ENCODE measurements around the gene UBE2G2. TPM values are rescaled to one million over a fixed set of nuclear protein-coding genes. Genes with fewer than 3 reads are reported as not detected.

The UBE2G2 gene
- total RNA-seq, 1 experiment from 2014 or later = 117 TPM

- H3K4me3 Mint-ChIP-seq = no peak overlapping the region
- no peak for DNase-seq (ENCODE audit: low spot score)
- CTCF ChIA-PET = no interaction called here
Observed at GRCh38 chr21:44842087-44842486, 40.5 kb upstream of the UBE2G2 start.

GRCh38 chr21:44840771-44841170 is 39.2 kb upstream of the UBE2G2 start:
- ChIA-PET POLR2A (no interaction called here), CTCF (no interaction called here)

More at GRCh38 chr21:44842087-44842486, 40.5 kb upstream of the UBE2G2 start:
- Mint-ChIP-seq H3K36me3 (no peaks in the 10 kb centered on the region), H3K27me3 (ENCODE audit: low read depth) (no peaks in the 10 kb centered on the region), H3K4me1 (peaks cover 13% of the 10 kb centered on the region), H3K9me3 (no peaks in the 10 kb centered on the region), H3K27ac (no peak overlapping the region)
- POLR2A ChIA-PET = no interaction called here
- no peak for ATAC-seq
- TF ChIP-seq ZNF671 (CRISPR knock-in tag; IDR thresholded peaks at IDR 0.05) (no peak), ATF3 (CRISPR knock-in tag; conservative IDR thresholded peaks at IDR 0.05) (no peak), SP1 (CRISPR knock-in tag; conservative IDR thresholded peaks at IDR 0.05) (no peak), NR1H2 (CRISPR knock-in tag; IDR thresholded peaks at IDR 0.05) (no peak), SMAD3 (CRISPR knock-in tag; IDR thresholded peaks at IDR 0.05; ENCODE audit: borderline replicate concordance) (no peak), ATF6 (CRISPR knock-in tag; IDR thresholded peaks at IDR 0.05) (no peak), CREB1 (CRISPR knock-in tag; IDR thresholded peaks at IDR 0.05) (no peak), FOXP1 (CRISPR knock-in tag; IDR thresholded peaks at IDR 0.05; ENCODE audit: borderline replicate concordance) (no peak)

More at GRCh38 chr21:44840771-44841170, 39.2 kb upstream of the UBE2G2 start:
- no peaks in the 10 kb centered on the region for H3K36me3 Mint-ChIP-seq
- H3K9me3 Mint-ChIP-seq = no peaks in the 10 kb centered on the region
- H3K4me1 Mint-ChIP-seq = peaks cover 6% of the 10 kb centered on the region
- DNase-seq (ENCODE audit: low spot score) (no peak), ATAC-seq (no peak)
- no peaks in the 10 kb centered on the region for H3K27me3 Mint-ChIP-seq (ENCODE audit: low read depth)
- TF ChIP-seq NR3C1 (CRISPR knock-in tag; conservative IDR thresholded peaks at IDR 0.05; ENCODE audit: low read depth) (no peak), FOXK1 (CRISPR knock-in tag; IDR thresholded peaks at IDR 0.05) (no peak), JUN (CRISPR knock-in tag; IDR thresholded peaks at IDR 0.05) (no peak), E2F4 (CRISPR knock-in tag; IDR thresholded peaks at IDR 0.05; ENCODE audit: borderline replicate concordance, low read depth) (no peak), ETV6 (CRISPR knock-in tag; IDR thresholded peaks at IDR 0.05) (no peak), ZNF263 (CRISPR knock-in tag; IDR thresholded peaks at IDR 0.05; ENCODE audit: low read depth) (no peak), CREB1 (CRISPR knock-in tag; IDR thresholded peaks at IDR 0.05) (no peak), FOXJ3 (CRISPR knock-in tag; IDR thresholded peaks at IDR 0.05; ENCODE audit: borderline replicate concordance) (no peak), MLX (CRISPR knock-in tag; IDR thresholded peaks at IDR 0.05) (no peak), ZNF317 (CRISPR knock-in tag; IDR thresholded peaks at IDR 0.05; ENCODE audit: borderline replicate concordance, low read depth) (no peak), ZBTB43 (CRISPR knock-in tag; IDR thresholded peaks at IDR 0.05) (no peak), CBFB (CRISPR knock-in tag; IDR thresholded peaks at IDR 0.05; ENCODE audit: low read depth) (no peak), ZNF423 (CRISPR knock-in tag; IDR thresholded peaks at IDR 0.05) (no peak), CREM (CRISPR knock-in tag; IDR thresholded peaks at IDR 0.05) (no peak), SMAD3 (CRISPR knock-in tag; IDR thresholded peaks at IDR 0.05; ENCODE audit: borderline replicate concordance) (no peak), ATF2 (CRISPR knock-in tag; IDR thresholded peaks at IDR 0.05; ENCODE audit: borderline replicate concordance, low read depth) (no peak), ZMAT4 (CRISPR knock-in tag; IDR thresholded peaks at IDR 0.05) (no peak), CDX4 (CRISPR knock-in tag; IDR thresholded peaks at IDR 0.05; ENCODE audit: borderline replicate concordance) (no peak)
- H3K4me3 Mint-ChIP-seq = no peak overlapping the region
- no peak overlapping the region for H3K27ac Mint-ChIP-seq
